ENCODE measurements around the gene RAET1G.
"Not testable (repeated sequence)": the region's sequence is repeated elsewhere in the genome, so short reads cannot be mapped to it uniquely, and the experiment has no call there.

Gene RAET1G

DNA sequence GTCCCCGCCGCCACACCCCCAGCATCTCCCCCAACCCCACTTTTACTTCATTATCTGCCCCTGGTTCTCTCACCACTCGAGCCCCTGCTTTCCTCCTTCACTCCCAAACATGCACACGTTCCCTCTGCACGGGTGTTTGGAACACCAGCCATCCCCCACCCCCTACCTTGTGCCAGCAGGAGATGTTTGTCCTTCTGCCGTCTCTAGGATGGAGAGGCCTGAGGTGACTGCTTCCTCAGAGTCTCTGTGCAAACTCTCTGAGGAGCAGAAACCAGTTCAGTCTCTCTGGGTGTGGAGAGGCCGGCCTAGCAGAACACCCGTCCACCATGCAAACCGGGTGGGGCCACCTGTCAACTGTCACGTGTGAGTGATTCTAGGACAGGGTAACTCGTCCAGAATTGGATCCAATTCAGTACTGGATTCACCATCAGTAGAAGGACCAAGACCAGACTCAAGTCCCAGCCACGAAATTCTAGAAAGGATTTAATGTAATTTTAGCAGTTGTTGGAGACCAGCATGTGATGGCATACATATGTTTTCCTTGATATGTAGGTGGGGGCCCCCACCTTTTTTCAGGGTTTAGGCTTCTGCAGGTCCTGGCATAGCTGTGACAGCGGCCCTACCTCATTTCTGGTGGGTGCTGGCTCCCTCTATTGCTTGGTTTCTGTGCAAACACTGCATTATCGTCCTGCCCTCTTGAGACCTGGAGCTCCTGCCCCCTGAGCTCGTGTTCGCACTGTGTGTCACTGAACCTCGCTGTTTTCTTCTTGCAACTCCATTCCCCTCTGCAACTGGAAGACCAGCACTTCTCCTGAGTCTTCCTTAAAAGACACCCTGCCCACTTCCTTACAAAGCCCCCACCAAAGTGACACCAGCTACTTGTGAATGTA lies 24.8 kb downstream of the RAET1G start, which contains the start of gene RAET1E:
RAET1E (minus strand) TSS at position 259 of the 890 bp plus-strand sequence. CDS start 7,212 bp downstream, outside the sequence.
- TF ChIP-seq SUZ12 (IDR thresholded peaks at IDR 0.05; ENCODE audit: extremely low read depth, insufficient read depth, insufficient read length) = no peak
- TF ChIP-seq YY1 (IDR thresholded peaks at IDR 0.05; ENCODE audit: insufficient read depth, insufficient read length) = no peak
- TF ChIP-seq ZNF274 (IDR thresholded peaks at IDR 0.05; ENCODE audit: low read depth, low read length) = no peak
- DNase-seq (ENCODE audit: low read depth, low spot score) = no peak
- Histone ChIP-seq H3K4me3 (ENCODE audit: insufficient read length, low read depth) (no peak within 1 kb of the TSS), H3K4me1 (ENCODE audit: insufficient read depth, insufficient read length) (no peaks in the 10 kb centered on the region), H3K9ac (ENCODE audit: insufficient read length, low read depth) (no peak within 1 kb of the TSS), H3K9me3 (ENCODE audit: insufficient read depth, low read length) (no peaks in the 10 kb centered on the region), H3K36me3 (ENCODE audit: insufficient read depth, insufficient read length, low read length) (no peaks in the 10 kb centered on the region), H3K27me3 (ENCODE audit: insufficient read depth, insufficient read length) (no peaks in the 10 kb centered on the region)

- Histone ChIP-seq H3K4me3 (ENCODE audit: insufficient read length, low read depth) (no peak overlapping the region), H3K27me3 (ENCODE audit: insufficient read depth, insufficient read length) (no peaks in the 10 kb centered on the region), H3K36me3 (ENCODE audit: insufficient read depth, insufficient read length, low read length) (no peaks in the 10 kb centered on the region), H3K9ac (ENCODE audit: insufficient read length, low read depth) (no peak overlapping the region), H3K4me1 (ENCODE audit: insufficient read depth, insufficient read length) (no peaks in the 10 kb centered on the region), H3K9me3 (ENCODE audit: insufficient read depth, low read length) (no peaks in the 10 kb centered on the region)
- no peak for TF ChIP-seq SUZ12 (IDR thresholded peaks at IDR 0.05; ENCODE audit: extremely low read depth, insufficient read depth, insufficient read length)
- TF ChIP-seq ZNF274 (IDR thresholded peaks at IDR 0.05; ENCODE audit: low read depth, low read length) = no peak
- TF ChIP-seq YY1 (IDR thresholded peaks at IDR 0.05; ENCODE audit: insufficient read depth, insufficient read length) = no peak
- no peak for DNase-seq (ENCODE audit: low read depth, low spot score)
Observed at GRCh38 chr6:149897015-149897697, 25.8 kb downstream of the RAET1G start.

DNA sequence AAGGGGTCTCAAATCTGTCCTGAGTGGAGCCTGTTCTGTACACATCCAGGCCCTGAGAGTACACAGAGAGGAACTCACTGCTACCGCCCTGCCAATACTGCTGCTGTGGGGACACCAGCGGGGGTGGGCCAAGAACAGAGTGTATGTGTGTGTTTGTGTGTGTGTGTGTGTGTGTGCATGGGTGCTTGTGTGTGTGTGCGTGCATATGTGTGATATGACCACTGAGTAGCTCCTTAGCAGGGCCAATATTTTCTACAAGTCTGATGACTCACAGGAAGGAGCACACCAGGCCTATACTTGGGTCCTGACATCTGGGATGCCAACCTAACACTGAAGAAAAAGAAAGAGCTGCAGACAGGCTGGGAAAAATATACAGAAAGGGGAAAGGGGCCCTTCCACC lies 26.4 kb downstream of the RAET1G start:
- Histone ChIP-seq H3K4me1 (ENCODE audit: insufficient read depth, insufficient read length) (no peaks in the 10 kb centered on the region), H3K9ac (ENCODE audit: insufficient read length, low read depth) (no peak overlapping the region), H3K36me3 (ENCODE audit: insufficient read depth, insufficient read length, low read length) (no peaks in the 10 kb centered on the region), H3K4me3 (ENCODE audit: insufficient read length, low read depth) (no peak overlapping the region), H3K9me3 (ENCODE audit: insufficient read depth, low read length) (no peaks in the 10 kb centered on the region), H3K27me3 (ENCODE audit: insufficient read depth, insufficient read length) (no peaks in the 10 kb centered on the region)
- no peak for DNase-seq (ENCODE audit: low read depth, low spot score)
- no peak for TF ChIP-seq SUZ12 (IDR thresholded peaks at IDR 0.05; ENCODE audit: extremely low read depth, insufficient read depth, insufficient read length)

DNA sequence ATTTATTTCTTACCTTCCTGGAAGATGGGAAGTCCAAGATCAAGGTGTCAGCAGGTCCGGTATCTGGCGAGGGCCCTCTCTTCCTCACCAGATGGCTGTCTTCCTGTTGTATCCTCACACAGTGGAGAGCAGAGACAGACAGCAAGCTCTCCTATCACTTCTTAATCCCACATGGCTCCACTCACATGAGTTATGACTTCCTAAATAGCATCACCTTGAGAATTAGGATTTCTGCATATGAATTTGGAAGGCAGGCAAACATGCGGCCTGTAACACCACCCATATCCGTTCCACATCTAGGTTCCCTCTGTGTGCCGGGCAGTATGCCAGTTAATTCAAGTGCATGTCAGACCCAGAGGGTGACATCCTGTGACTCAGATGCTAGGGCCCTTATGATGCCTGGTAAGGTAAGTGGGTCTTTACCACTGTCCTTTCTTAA lies 27.1 kb downstream of the RAET1G start:
- no peak overlapping the region for H3K4me3 ChIP-seq (ENCODE audit: insufficient read length, low read depth)
- H3K27me3 ChIP-seq (ENCODE audit: insufficient read depth, insufficient read length) = no peaks in the 10 kb centered on the region
- no peak overlapping the region for H3K9ac ChIP-seq (ENCODE audit: insufficient read length, low read depth)
- no peaks in the 10 kb centered on the region for H3K9me3 ChIP-seq (ENCODE audit: insufficient read depth, low read length)
- TF ChIP-seq YY1 (IDR thresholded peaks at IDR 0.05; ENCODE audit: insufficient read depth, insufficient read length) (no peak), SUZ12 (IDR thresholded peaks at IDR 0.05; ENCODE audit: extremely low read depth, insufficient read depth, insufficient read length) (no peak), ZNF274 (IDR thresholded peaks at IDR 0.05; ENCODE audit: low read depth, low read length) (no peak)
- no peak for DNase-seq (ENCODE audit: low read depth, low spot score)
- H3K36me3 ChIP-seq (ENCODE audit: insufficient read depth, insufficient read length, low read length) = no peaks in the 10 kb centered on the region
- no peaks in the 10 kb centered on the region for H3K4me1 ChIP-seq (ENCODE audit: insufficient read depth, insufficient read length)

DNA sequence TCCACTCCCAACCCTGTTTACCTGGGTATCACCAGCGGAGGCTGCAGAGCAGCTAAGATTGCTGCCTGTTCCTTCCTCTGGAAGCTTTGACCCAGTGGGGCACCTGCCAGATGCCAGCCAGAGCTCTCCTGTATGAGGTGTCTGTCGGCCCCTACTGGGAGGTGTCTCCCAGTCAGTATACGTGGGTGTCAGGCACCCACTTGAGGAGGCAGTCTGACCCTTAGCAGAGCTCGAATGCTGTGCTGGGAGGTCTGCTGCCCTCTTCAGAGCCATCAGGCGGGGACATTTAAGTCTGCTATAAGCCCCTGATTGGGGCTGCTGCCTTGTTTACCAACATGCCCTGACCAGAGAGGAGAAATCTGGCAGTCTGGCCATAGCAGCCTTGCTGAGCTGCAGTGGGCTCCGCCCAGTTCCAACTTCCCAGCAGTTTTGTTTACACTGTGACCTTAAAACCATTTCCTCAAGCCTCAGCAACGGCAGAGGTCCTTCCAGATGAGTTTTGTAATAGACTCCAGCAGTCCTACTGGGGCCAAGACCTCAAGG lies 27.8 kb downstream of the RAET1G start:
- no peaks in the 10 kb centered on the region for H3K27me3 ChIP-seq (ENCODE audit: insufficient read depth, insufficient read length)
- H3K4me3 ChIP-seq (ENCODE audit: insufficient read length, low read depth) = no peak overlapping the region
- H3K9me3 ChIP-seq (ENCODE audit: insufficient read depth, low read length) = no peaks in the 10 kb centered on the region
- no peak for DNase-seq (ENCODE audit: low read depth, low spot score)
- no peak overlapping the region for H3K9ac ChIP-seq (ENCODE audit: insufficient read length, low read depth)
- no peaks in the 10 kb centered on the region for H3K36me3 ChIP-seq (ENCODE audit: insufficient read depth, insufficient read length, low read length)
- TF ChIP-seq ZNF274 (IDR thresholded peaks at IDR 0.05; ENCODE audit: low read depth, low read length) (no peak), SUZ12 (IDR thresholded peaks at IDR 0.05; ENCODE audit: extremely low read depth, insufficient read depth, insufficient read length) (no peak), YY1 (IDR thresholded peaks at IDR 0.05; ENCODE audit: insufficient read depth, insufficient read length) (no peak)
- H3K4me1 ChIP-seq (ENCODE audit: insufficient read depth, insufficient read length) = no peaks in the 10 kb centered on the region

- not testable (repeated sequence) for H3K4me3 ChIP-seq (ENCODE audit: insufficient read length, low read depth); H3K36me3 ChIP-seq (ENCODE audit: insufficient read depth, insufficient read length, low read length); H3K9me3 ChIP-seq (ENCODE audit: insufficient read depth, low read length); DNase-seq (ENCODE audit: low read depth, low spot score); H3K4me1 ChIP-seq (ENCODE audit: insufficient read depth, insufficient read length); H3K27me3 ChIP-seq (ENCODE audit: insufficient read depth, insufficient read length); H3K9ac ChIP-seq (ENCODE audit: insufficient read length, low read depth)
Observed at GRCh38 chr6:149891864-149892263, 31.1 kb downstream of the RAET1G start.

DNA sequence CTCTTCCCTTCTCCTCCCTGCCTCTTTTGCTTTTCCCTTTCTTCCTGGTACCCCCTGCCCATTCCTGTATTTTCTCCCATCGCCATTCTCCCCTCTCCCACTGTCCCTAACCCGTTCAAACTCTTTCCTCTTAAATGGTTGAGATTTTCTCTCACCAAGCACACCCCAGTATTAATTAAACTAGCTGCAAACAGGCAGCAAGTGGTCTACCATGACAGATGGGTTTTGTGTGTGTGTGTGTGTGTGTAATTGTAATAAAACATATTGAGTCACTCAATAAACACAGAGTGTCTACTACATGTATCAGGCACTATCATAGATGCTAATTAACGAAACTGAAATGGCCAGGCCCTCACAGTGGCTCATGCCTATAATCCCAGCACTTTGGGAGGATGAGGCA lies 31.7 kb downstream of the RAET1G start:
- TF ChIP-seq SUZ12 (IDR thresholded peaks at IDR 0.05; ENCODE audit: extremely low read depth, insufficient read depth, insufficient read length) (no peak), ZNF274 (IDR thresholded peaks at IDR 0.05; ENCODE audit: low read depth, low read length) (no peak), YY1 (IDR thresholded peaks at IDR 0.05; ENCODE audit: insufficient read depth, insufficient read length) (no peak)
- H3K9me3 ChIP-seq (ENCODE audit: insufficient read depth, low read length) = no peaks in the 10 kb centered on the region
- no peaks in the 10 kb centered on the region for H3K36me3 ChIP-seq (ENCODE audit: insufficient read depth, insufficient read length, low read length)
- H3K27me3 ChIP-seq (ENCODE audit: insufficient read depth, insufficient read length) = no peaks in the 10 kb centered on the region
- no peak for DNase-seq (ENCODE audit: low read depth, low spot score)
- H3K4me1 ChIP-seq (ENCODE audit: insufficient read depth, insufficient read length) = no peaks in the 10 kb centered on the region
- H3K4me3 ChIP-seq (ENCODE audit: insufficient read length, low read depth) = no peak overlapping the region
- no peak overlapping the region for H3K9ac ChIP-seq (ENCODE audit: insufficient read length, low read depth)
